ENCODE results near the gene SLC30A2.

Gene SLC30A2

GRCh38 chr1:26021647-26022403 is 24.1 kb downstream of the SLC30A2 start, which contains the start of gene EXTL1:
Gene EXTL1, plus strand, starts transcription at chr1:26021775. Its CDS starts 872 bp downstream, at chr1:26022647.
- no peak for DNase-seq (ENCODE audit: low read depth)

GRCh38 chr1:26020941-26021646 is 24.8 kb downstream of the SLC30A2 start:
- DNase-seq (ENCODE audit: low read depth) = no peak

GRCh38 chr1:26020330-26020768 is 25.6 kb downstream of the SLC30A2 start:
- no peak for DNase-seq (ENCODE audit: low read depth)

DNA sequence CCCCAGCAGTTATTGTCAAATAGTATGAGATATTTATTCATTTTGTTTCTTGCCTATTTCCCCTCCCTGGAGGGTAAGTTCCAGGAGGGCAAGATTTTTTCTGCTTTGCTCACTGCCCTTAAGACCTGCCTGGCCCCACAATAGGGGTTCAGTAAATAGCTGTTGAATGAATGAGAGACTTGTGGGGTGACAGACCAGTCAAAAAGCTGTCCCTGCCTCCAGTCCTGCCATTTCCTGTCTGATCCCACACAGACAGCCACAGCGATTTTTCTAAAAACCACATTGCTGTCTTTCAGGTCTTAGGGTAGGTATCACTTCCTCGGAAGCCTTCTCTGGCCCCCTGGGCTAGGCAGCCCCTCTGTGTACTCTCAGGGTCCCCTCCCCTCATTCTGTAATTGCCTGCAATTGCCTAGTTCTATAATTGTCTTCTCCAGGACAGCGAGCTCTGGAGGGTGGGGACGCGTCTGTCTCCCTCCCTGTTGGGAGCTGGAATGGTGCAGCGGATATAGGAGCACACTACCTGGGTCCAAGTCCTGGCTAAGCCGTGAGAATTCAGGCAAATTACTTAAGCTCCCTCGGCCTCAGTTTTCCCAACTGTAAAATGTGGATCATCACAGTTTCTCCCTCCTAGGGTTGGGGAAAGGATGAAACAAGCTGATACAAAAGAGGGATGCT is 26.1 kb downstream of the SLC30A2 start:
- no peak for DNase-seq (ENCODE audit: low read depth)

DNA sequence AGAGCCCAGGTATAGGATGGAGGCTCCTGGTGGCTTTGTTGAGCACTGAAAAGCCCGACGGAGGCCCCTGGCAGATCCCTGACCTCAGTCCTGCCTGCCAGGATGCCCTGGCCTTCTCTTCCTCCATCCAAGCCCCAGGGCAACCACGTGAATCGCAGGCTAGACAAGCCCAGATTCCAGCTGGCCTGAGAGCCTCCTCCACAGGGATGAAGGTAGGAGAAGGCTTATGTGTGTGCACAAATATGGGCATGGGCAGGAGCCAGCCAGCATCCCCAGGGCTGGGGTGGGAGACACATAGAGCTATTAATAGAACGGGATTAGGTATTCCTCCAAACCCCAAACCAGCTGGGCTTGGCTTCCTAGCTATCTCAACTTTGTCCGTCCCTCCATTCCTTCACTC is 28.3 kb downstream of the SLC30A2 start:
- DNase-seq (ENCODE audit: low read depth) = no peak

DNA sequence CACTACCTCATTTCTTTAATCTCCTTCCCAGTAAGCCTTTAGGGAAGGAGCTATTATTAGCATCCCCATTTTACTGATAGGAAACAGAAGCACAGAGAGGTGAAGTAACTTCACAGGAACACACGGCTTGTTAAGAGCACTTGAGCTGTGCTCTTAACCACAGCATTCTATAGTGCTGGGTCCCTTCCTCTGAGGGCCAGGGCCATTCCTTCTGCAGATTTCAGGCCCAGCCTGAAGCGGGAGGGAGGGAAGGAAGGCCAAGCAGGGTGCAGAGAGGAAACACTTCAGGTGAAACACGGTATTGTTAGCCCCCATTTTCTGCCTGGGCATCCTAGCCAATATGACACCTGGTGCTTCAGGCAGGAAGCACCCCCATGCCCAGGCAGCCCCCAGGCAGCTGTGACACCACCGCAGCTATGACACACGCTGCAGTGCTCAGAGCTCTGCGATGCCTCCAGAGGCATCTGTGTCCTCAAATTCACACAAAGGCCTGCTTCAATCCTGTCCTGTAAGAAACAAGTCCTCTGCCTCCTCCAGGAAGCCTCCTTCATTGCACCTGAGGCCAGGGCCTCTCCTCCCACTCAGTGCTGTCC is 28.9 kb downstream of the SLC30A2 start:
- DNase-seq (ENCODE audit: low read depth) = no peak

- no peak for DNase-seq (ENCODE audit: low read depth)
Measured at GRCh38 chr1:26016258-26016952, 29.5 kb downstream of the SLC30A2 start.

DNA sequence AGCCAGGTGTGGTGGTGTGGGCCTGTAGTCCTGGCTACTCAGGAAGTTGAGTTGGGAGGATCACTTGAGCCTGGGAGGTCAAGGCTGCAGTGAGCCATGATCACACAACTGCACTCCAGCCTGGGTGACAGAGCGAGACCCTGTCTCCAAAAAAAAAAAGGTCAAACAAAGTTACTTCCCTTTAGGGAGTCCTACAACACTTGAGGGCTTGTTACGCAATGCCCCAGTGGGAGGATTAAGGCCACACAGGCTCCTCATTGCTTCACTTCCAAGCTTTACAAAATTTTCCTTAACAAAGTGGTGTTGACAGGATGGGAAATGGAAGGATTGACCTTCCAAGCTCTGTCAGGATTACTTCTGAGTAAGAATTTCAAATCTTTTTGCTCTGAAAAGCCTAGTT is 30.6 kb downstream of the SLC30A2 start:
- no peak for DNase-seq (ENCODE audit: low read depth)

DNA sequence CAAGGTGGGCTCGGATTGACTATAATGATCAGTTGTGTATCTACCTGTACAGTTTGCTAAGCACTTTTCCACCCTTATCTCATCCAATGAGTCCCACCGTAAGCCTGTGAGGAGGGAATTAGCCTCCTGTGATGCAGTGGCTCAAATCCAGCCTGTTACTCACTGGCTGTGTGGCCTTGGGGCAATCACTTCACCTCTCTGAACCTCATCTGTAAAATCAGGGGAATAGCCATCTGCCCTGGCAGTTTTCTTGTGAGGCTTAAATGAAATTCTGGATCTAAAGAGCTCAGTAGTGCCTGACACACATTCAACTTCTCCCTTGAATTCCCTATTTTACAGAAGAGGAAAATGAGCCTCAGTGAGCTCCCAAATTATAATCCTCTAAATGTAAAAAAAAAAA is 31.7 kb downstream of the SLC30A2 start:
- DNase-seq (ENCODE audit: low read depth) = no peak

GRCh38 chr1:26012864-26013263 is 33.1 kb downstream of the SLC30A2 start:
- no peak for DNase-seq (ENCODE audit: low read depth)

- DNase-seq (ENCODE audit: low read depth) = no peak
Measured at GRCh38 chr1:26010825-26011224, 35.1 kb downstream of the SLC30A2 start.

DNA sequence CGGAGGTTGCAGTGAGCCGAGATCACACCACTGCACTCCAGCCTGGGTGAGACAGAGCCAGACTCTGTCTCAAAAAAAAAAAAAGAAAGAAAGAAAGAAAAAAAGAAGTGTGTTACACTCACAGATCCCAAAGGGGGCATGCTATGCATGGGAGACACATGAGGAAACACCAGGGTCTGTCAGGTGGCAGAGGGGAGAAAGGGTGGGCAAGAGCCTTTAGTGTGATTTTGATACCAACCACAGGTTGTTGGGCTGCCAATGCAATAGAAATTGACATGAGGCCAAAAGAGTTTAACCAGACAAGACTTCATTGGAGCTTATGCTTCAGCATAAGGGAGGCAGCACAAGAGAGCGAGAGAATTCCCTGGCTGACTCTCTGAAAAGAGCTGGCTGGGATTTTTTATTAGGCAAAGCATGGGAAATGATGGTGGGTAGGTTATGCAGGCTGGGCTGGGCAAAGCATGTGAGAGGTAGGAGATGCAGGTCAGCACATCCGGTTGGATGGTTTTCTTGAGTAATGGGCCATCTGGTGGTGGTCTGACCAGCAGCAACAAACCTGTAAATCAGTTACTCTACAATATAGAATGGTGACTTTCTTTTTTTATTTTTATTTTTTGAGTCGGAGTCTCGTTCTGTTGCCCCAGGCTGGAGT is 36.0 kb downstream of the SLC30A2 start:
- no peak for DNase-seq (ENCODE audit: low read depth)

DNA sequence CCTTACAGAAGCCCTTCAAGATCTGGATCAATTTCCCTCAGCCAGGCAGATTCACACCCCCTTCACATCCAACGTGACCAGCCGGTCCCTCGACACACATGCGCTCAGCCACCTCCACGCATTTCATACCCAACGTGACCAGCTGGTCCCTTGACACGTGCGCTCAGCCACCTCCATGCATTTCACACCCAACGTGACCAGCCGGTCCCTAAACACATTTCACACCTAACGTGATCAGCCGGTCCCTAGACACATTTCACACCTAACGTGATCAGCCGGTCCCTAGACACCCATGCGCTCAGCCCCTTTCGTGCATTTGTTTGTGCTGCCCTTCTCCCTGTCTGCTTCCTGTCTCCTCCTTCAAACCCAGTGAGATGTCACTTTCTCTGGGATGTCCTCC is 39.2 kb downstream of the SLC30A2 start:
- DNase-seq (ENCODE audit: low read depth) = no peak

DNA sequence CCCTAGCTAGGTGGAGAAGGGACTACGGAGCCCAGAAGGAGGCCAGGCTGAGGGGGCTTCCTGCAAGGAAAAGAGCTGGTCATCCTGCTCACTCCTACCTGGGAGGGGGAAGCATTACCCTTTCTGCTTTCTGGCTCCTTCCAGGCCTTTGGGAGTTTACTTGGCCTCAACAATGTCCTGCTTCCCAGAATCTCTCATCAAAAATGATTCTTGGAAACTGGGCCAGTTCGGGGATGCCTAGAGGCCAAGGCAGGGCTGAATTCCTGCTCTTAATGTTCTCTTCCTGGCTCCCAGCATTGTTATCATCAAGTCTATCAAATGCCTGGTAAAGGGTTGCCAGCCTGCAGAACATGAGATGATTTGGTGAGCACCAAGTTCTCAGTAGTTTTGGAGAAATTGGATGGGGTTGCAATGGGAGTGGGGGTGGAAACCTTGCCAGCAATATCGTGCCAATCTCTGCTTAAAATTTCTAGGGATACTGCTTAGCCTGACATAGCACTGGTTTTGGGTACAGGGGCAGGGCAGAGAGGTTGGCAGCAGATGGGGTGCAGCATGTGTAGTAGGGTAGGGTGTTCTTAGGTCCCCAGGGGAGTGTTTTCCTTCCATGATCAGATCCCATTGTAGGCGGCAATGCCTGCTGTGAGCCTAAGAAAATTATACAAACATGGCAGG is 40.3 kb downstream of the SLC30A2 start:
- DNase-seq (ENCODE audit: low read depth) = no peak

DNA sequence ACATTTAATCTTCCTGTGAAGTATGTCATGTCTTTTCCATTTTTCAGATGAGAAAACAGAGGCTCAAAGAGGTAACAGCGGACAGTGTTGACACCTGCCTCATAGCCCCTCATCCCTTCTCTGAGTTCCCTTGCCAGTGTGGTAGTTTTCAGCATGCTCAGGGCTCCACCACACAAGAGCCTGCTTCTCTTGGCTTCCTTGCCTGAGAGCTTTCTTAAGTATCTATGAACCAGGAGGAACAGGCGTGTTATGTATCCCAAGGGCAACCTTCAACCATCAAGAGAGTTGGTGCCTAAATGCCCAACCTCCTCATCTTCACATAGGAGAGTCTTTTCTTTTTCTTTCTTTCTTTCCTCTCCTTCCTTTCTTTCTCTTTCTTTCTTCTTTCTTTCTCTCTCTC is 42.2 kb downstream of the SLC30A2 start:
- DNase-seq (ENCODE audit: low read depth) = no peak

DNA sequence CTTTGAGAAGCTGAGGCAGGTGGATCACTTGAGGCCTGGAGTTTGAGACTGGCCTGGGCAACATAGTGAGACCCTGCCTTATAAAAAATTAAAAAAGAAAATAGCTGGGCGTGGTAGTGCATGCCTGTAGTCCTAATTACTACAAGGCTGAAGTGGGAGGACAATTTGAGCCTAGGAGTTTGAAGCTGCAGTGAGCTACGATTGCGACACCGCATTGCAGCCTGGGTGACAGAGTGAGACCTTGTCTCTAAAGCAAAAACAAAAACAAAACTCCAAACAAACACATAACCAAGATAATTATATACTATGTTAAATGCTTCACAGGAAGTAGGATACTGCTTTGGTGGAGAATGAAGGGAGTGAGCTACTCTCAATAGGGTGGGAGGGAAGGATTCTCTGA is 42.7 kb downstream of the SLC30A2 start:
- no peak for DNase-seq (ENCODE audit: low read depth)

GRCh38 chr1:25999041-25999800 is 46.7 kb downstream of the SLC30A2 start:
- DNase-seq (ENCODE audit: low read depth) = no peak

DNA sequence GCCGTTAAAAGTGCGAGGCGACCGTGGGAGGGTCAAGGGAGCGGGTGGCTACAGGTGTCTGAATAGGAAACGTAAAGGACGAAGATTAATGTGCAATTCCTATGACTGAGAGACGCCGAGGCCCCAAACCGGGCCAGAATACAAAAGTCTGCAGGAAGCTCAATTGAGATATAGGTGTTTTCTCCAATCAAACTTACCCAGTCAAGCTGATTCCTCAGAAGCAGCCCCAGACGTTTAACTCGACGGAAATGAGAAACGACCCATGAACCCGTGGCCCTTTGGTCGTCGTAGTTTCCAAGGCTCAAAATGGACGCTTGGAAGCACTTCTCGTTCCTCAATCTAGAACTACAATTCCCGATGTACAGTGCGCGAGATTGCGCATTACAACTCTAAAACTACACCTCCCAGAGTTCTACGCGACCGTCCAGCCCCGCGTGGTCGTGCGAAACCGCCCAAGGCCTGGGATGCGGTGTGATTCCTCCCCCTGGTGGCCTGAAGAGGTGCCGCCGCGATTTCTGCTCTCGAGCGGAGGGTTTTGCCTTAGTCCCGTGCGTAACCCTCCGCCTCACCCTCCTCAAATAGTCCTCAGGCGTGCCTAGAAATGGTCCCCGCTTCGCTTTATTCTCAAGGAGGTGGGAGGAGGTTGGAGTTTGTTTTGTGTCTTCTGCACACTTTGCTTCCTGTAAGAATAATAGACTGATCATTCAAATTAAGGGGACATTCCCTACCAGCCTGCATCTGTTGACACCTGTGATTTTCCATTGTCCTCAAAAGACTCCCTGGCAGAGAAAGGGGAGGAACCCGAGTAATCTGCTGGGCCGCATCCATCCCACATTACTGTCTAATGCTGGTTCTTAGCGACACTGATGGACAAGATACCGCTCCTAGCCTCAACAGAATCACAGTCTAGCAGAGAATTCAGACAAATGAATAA is 47.8 kb downstream of the SLC30A2 start, which contains the start of gene PAFAH2:
Gene PAFAH2, minus strand, starts transcription at position 236 of the 934 bp plus-strand sequence. CDS start 7,247 bp downstream, outside the sequence.
- peak; percentile 95 for DNase-seq (ENCODE audit: low read depth)
